ENCODE data around the gene EML3. TPM values are rescaled to one million over a fixed set of nuclear protein-coding genes. Genes with fewer than 3 reads are reported as not detected.

The EML3 gene
- total RNA-seq, 1 donor from 2014 or later, result 4.0 TPM

DNA sequence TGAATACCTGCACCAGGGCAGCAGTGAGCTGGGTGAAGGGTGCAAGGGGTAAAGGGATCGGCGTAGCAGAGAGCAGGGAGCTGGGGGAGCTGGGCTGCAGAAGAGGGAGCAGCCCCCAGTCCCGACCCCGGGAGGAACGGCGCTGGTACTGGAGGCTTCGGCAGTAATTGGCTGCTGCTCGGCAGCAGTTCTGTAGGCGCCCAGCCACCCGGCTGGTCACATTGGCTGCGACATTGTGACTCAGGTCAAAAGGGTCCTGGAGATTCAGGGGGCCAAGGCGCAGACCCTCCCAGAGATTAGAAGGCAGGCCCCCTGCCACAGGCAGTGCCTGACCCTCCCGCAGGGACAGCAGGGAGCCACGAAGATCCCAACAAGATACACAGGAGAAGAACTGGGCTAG is 36.7 kb downstream of the EML3 start:
- peaks cover 23% of the 10 kb centered on the region for H3K4me1 ChIP-seq
- no peaks in the 10 kb centered on the region for H3K27me3 ChIP-seq
- H3K36me3 ChIP-seq, result peaks cover 7% of the 10 kb centered on the region
- peaks cover 29% of the 10 kb centered on the region for H4K20me1 ChIP-seq (ENCODE audit: low read depth)
- peak overlapping the region; percentile 8 for H3K9ac ChIP-seq
- H3F3A ChIP-seq (ENCODE audit: low read depth), result peaks cover 24% of the 10 kb centered on the region
- peaks cover 29% of the 10 kb centered on the region for H3K79me2 ChIP-seq (ENCODE audit: low read depth)
- H3K4me3 Mint-ChIP-seq, result no peak overlapping the region
- peaks cover 29% of the 10 kb centered on the region for H3K36me3 Mint-ChIP-seq
- TF ChIP-seq, protein P1, sequence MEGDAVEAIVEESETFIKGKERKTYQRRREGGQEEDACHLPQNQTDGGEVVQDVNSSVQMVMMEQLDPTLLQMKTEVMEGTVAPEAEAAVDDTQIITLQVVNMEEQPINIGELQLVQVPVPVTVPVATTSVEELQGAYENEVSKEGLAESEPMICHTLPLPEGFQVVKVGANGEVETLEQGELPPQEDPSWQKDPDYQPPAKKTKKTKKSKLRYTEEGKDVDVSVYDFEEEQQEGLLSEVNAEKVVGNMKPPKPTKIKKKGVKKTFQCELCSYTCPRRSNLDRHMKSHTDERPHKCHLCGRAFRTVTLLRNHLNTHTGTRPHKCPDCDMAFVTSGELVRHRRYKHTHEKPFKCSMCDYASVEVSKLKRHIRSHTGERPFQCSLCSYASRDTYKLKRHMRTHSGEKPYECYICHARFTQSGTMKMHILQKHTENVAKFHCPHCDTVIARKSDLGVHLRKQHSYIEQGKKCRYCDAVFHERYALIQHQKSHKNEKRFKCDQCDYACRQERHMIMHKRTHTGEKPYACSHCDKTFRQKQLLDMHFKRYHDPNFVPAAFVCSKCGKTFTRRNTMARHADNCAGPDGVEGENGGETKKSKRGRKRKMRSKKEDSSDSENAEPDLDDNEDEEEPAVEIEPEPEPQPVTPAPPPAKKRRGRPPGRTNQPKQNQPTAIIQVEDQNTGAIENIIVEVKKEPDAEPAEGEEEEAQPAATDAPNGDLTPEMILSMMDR (IDR thresholded peaks at IDR 0.05), result no peak
- no peak for TF ChIP-seq EZH2phosphoT487 (IDR thresholded peaks at IDR 0.05)
- no peak for TF ChIP-seq EZH2 (IDR thresholded peaks at IDR 0.05)
- H3K27ac ChIP-seq, result no peak overlapping the region
- no peak overlapping the region for H3K4me2 ChIP-seq
- peaks cover 37% of the 10 kb centered on the region for H3K4me1 Mint-ChIP-seq
- no peaks in the 10 kb centered on the region for H3K9me3 Mint-ChIP-seq
- peaks cover 15% of the 10 kb centered on the region for H3K27me3 Mint-ChIP-seq (ENCODE audit: insufficient read depth, low read depth)
- no peak overlapping the region for H2AFZ ChIP-seq (replicated peaks)
- no peaks in the 10 kb centered on the region for H3K9me3 ChIP-seq (ENCODE audit: low read depth)
- no peak for DNase-seq (ENCODE audit: low spot score)
- no peak overlapping the region for H3K27ac Mint-ChIP-seq
- no peak overlapping the region for H3K4me3 ChIP-seq

GRCh38 chr11:62575156-62575555 is 37.4 kb downstream of the EML3 start:
- Histone ChIP-seq H3K9me3 (ENCODE audit: low read depth) (no peaks in the 10 kb centered on the region), H3K36me3 (peaks cover 7% of the 10 kb centered on the region), H3K9ac (peak overlapping the region; percentile 65), H3K27me3 (no peaks in the 10 kb centered on the region), H2AFZ (replicated peaks) (no peak overlapping the region), H3K27ac (no peak overlapping the region), H4K20me1 (ENCODE audit: low read depth) (peaks cover 36% of the 10 kb centered on the region), H3F3A (ENCODE audit: low read depth) (peaks cover 30% of the 10 kb centered on the region), H3K4me3 (peak overlapping the region; percentile 100), H3K79me2 (ENCODE audit: low read depth) (peaks cover 35% of the 10 kb centered on the region), H3K4me1 (peaks cover 23% of the 10 kb centered on the region), H3K4me2 (peak overlapping the region; percentile 95)
- Mint-ChIP-seq H3K4me1 (peaks cover 38% of the 10 kb centered on the region), H3K36me3 (peaks cover 32% of the 10 kb centered on the region), H3K9me3 (no peaks in the 10 kb centered on the region), H3K4me3 (peak overlapping the region; percentile 99), H3K27me3 (ENCODE audit: insufficient read depth, low read depth) (peaks cover 15% of the 10 kb centered on the region), H3K27ac (peak overlapping the region; percentile 46)
- TF ChIP-seq, protein P1 (IDR thresholded peaks at IDR 0.05), result no peak
- no peak for TF ChIP-seq EZH2phosphoT487 (IDR thresholded peaks at IDR 0.05)
- TF ChIP-seq EZH2 (IDR thresholded peaks at IDR 0.05), result no peak
- DNase-seq (ENCODE audit: low spot score), result no peak

- Mint-ChIP-seq H3K27ac (peak overlapping the region; percentile 91), H3K27me3 (ENCODE audit: insufficient read depth, low read depth) (peaks cover 15% of the 10 kb centered on the region), H3K4me1 (peaks cover 38% of the 10 kb centered on the region), H3K36me3 (peaks cover 35% of the 10 kb centered on the region), H3K9me3 (no peaks in the 10 kb centered on the region), H3K4me3 (peak overlapping the region; percentile 99)
- peak overlapping the region; percentile 65 for H3K9ac ChIP-seq
- peaks cover 35% of the 10 kb centered on the region for H3F3A ChIP-seq (ENCODE audit: low read depth)
- H3K9me3 ChIP-seq (ENCODE audit: low read depth), result no peaks in the 10 kb centered on the region
- peak; percentile 31 for DNase-seq (ENCODE audit: low spot score)
- H3K27me3 ChIP-seq, result no peaks in the 10 kb centered on the region
- H3K4me3 ChIP-seq, result peak overlapping the region; percentile 100
- H3K36me3 ChIP-seq, result peaks cover 7% of the 10 kb centered on the region
- no peak overlapping the region for H3K27ac ChIP-seq
- H4K20me1 ChIP-seq (ENCODE audit: low read depth), result peaks cover 42% of the 10 kb centered on the region
- H3K4me2 ChIP-seq, result peak overlapping the region; percentile 95
- H3K4me1 ChIP-seq, result peaks cover 23% of the 10 kb centered on the region
- H2AFZ ChIP-seq (replicated peaks), result peak overlapping the region; percentile 88
- no peak for TF ChIP-seq EZH2 (IDR thresholded peaks at IDR 0.05)
- peaks cover 42% of the 10 kb centered on the region for H3K79me2 ChIP-seq (ENCODE audit: low read depth)
These were observed 38.1 kb downstream of the EML3 start for GRCh38 chr11:62574363-62575071.
